Superior temporal gyrus (tissue), 1 donor: Measurements from ENCODE around the gene SKP1.
"Not testable (repeated sequence)": the region's sequence is repeated elsewhere in the genome, so short reads cannot be mapped to it uniquely, and the experiment has no call there.

Experiments used
- DNase-seq: peaks from one replicate; pipeline ENCODE4 v3.0.0-alpha.2; 2016; ENCODE audit errors: extremely low spot score

The SKP1 gene

DNA sequence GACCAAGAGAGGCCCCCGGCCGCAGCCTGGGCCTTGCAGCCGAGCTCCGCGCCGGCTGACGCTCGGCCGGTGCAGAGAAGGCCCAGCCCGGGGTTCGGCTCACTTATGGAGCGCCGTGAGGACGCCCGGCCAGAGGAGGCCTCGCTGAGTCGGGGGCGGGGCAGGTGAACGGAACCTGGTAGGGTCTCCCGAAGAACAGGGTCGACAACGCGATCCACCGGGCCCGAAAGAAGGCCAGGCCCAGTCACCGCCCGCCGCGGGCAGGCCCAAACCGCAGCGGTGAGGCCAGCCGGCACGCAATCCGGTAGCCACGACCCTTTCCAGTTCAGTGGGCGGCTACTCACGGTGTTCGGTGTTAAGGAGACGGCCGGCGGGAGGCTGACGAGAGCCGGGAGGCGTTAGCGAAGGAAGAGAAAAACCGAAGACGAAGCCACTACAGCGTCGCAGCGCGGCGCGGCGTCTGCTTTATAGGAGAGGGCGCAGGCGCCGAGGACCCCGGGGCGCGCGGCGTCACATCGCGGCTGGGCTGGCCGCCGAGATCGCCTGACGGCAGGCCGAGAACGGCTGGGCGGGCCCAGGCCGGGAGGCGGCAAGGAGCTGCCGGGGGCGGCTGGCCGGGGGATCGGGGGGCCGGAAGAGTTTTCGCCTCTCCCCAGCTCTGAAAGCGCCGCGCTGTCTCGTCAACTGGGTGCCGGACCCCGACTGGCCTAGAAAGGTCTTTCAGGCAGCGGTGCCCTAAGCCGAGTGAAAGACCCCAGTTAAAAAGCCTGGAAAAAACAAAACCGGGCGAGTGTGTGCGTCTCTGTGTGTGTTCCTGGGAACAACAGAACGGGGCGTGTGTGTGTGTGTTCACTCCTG, at the start of gene SKP1:
Gene SKP1 (minus strand): TSS at position 440 of the 858 bp plus-strand sequence. CDS start 2,928 bp downstream, outside the sequence.
- peak; percentile 84 for DNase-seq

- DNase-seq = peak; percentile 98
Observed at GRCh38 chr5:134225780-134226440, 49.2 kb upstream of the SKP1 start, which contains the start of gene PPP2CA. Gene PPP2CA (minus strand): TSS chr5:134226073. CDS start chr5:134225861, 212 bp downstream.

DNA sequence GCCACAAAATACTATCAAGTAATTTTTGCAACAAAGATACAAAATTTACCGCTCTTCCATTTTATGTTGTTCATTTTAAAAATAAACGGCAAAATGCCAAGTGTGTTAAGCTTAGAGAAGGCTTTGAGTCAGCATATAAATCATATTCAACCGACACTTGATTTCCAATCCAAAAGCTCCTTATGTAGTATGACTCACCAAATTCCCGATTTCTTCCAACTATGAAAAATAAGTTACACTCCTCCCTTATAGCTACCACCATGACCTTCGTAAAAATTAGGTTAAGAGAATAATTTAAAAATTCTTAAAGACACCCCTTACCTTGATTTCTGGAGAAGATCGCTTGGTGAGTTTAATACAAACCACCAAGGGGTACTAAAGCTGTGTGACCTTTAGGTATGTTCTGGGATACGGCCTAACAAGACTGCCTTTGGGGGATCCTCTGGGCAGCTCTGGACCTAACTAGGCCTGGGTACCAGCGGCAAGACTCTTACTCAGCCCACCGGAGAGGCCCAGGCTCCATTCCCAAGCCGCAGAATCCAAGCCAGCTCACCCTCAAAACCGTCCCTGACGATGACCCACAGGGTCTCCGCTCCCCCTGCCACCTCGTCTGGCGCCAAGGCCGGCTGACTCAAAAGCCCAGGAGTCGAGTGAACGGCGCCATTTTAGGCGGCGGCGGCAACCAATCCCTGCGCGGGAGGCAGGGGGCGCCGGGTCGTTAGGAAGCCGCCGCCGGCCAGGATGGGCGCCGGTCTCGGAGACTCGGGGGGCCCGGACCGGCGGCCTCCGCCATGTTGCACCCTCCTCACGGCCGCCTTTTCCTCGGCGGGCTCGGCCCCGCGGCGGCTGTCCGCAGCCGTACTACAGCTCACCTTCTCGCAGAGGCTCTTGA, 48.4 kb upstream of the SKP1 start:
- peak; percentile 58 for DNase-seq

DNA sequence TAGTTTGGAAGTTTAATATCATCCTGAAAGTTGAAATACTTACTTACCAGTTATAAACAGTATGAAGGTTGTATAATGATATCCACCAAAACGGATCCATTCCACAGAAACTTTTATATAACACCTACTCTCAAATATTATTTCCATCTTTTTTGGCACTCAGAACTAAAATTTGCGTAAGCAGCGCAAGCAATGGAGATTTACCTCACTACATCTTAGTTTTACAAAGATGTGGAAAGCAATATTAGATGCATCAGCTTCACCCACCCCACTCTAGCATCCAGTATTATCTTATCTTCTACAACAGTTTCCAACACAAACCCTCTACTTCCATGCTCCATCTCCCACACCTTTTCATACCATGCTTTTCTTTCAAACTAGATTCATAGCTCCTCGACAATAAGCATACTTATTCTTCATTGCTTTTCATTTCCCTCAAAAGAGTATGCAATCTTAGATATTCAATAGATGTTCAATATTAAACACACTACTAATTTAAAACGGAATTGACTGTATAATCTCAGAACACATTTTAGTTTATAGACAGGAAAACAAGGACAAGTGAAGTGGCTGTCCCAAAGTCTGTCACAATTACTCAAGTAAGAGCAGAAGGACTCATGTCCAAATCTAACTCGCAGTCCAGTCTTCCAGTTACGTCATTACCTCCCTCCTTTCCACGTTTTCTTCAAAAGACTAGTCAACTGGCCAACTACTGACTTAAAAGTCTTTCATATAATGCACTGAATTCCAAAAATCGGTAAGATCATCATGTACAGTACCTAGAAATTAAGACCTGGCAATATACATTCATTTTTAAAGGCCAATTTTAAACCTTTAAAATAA, 46.9 kb upstream of the SKP1 start:
- DNase-seq = peak; percentile 37

- DNase-seq = not testable (repeated sequence)
Observed at GRCh38 chr5:134221690-134222089, 44.9 kb upstream of the SKP1 start.

GRCh38 chr5:134215757-134216156, 39.0 kb upstream of the SKP1 start:
- no peak for DNase-seq

DNA sequence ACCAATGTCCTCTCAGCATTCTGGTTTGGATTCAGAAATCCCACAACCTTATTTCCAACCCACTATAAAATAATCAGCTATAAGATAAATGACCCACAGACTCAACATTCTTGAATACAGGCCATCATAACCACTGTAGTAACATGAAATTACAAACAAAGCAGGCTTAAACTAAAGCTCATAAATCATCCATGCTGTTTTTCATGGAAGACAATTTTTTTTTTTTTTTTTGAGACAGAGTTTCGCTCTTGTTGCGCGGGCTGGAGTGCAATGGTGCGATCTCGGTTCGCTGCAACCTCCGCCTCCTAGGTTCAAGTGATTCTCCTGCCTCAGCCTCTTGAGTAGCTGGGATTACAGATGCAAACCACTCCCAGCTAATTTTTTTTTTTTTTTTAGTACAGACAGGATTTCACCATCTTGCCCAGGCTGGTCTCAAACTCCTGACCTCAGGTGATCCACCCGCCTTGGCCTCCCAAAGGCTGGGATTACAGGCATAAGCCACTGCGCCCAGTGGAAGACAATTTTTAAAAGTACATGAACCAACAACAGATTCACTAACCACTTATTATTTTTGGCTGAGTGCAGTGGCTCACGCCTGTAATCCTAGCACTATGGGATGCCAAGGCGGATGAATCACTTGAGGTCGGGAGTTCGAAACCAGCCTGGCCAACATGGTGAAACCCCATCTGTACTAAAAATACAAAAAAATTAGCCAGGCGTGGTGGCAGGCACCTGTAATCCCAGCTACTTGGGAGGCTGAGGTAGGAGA, 34.7 kb upstream of the SKP1 start:
- DNase-seq = not testable (repeated sequence)

DNA sequence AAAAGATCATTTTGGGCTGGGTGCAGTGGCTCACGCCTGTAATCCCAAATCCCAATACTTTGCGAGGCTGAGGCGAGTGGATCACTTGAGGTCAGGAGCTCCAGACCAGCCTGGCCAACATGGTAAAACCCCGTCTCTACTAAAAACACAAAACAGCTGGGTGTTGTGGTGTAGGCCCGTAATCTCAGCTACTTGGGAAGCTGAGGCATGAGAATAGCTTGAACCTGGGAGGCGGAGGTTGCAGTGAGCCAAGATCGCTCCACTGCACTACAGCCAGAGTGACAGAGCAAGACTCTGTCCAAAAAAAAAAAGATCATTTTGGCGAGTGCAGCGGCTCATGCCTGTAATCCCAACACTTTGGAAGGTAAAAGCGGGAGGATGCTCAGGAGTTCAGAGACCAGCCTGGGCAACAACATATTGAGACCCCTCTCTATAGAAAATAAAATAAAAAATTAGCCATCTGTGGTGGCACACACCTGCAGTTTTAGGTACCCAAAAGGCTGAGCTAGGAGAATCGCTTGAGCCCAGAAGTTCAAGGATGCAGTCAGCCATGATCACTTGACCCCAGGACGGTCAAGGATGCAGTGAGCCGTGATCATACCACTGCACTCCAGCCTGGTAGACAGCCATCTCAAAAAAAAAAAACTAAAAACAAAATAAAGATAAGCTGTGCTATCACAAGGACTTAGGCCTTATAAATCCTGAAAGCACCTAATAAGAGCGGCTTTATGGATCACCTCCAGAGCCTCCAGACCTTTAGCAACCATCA, 32.9 kb upstream of the SKP1 start:
- no peak for DNase-seq

DNA sequence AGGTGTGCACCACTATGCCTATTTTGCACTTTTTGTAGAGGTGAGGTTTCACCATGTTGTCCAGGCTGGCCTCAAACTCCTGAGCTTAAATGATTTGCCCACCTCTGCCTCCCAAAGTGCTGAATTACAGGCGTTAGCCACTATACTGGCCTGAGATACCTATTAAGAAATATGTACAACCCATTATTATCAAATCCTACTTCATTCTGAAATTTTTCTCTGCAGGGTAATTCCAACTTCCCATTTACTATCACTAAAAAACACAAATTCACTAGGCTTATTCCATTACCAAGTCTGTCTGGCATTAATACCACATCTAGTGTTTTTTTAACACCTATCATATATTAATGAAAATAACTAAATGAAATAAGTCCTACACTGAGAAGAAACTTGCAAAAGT, 30.9 kb upstream of the SKP1 start:
- DNase-seq = no peak

GRCh38 chr5:134206627-134207160, 29.9 kb upstream of the SKP1 start:
- DNase-seq = no peak

- no peak for DNase-seq
Observed at GRCh38 chr5:134204575-134204974, 27.8 kb upstream of the SKP1 start.

DNA sequence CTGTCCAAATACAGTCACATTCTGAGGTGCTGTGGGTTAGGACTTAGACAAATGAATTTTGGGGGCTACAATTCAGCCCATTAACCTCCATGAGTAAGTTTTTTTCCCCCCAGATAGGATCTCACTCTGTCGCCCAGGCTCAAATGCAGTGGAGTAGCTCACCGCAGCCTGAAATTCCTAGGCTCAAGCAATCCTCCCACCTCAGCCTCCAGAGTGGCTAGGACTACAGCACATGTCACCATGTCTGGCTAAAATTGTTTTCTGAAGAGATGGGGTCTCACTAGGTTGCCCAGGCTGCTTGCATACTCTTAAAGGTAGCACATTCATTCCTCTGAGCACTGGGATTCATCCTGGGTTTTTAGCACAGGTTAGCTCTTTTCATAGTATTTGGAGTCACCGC, 26.9 kb upstream of the SKP1 start:
- no peak for DNase-seq

DNA sequence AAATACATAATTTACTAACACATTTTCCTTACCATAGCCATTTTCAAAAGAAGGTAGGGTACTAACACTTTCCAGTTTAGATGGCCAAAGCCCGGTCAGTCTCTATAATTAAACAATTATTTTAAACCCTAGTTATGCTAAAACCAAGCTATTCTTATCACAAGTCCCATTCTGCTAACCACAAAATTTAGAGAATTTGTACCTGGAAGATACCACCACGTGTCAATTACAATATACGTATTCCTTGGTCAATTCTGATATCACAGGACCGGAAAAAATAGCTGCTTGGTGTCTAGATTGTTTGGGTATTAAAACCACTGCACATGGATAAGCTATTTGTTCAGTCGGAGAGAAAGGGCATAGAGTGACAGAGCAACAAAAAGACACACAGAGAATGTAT, 18.9 kb upstream of the SKP1 start:
- DNase-seq = no peak

DNA sequence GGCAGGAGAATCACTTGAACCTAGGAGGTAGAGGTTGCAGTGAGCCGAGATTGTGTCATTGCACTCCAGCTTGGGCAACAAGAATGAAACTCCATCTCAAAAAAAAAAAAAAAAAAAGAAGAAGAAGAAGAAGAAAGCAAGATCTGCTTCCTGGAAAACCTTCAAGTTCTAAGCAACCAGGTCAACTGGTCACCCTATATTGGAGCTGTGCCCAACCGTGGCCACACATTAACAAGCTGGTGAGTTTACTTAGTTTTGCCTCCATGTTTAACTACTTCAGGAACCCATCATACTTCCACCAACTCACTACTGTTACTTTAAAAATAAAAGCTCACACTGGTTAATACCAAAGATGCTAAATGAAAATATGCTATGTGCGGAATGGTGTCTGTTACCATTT, 12.3 kb upstream of the SKP1 start:
- no peak for DNase-seq

DNA sequence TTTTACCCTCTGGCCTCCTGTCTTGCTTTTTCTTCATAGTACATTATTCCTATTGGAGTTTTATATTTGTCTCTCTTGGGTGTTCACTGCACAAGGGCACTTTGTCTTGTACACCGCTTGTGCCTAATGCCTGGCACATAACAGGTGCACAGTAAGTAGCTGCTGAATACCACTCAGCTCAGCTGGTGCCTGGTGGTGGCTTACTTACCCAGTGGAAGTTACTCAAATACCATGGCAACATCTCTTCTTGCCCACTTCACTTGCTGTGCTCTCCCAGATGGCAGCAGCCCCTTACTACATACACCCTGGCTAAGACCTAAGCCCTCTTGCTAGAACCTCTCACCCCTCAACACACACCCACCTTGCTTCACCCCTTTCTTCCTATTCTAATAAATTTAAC, 11.3 kb upstream of the SKP1 start:
- DNase-seq = no peak

DNA sequence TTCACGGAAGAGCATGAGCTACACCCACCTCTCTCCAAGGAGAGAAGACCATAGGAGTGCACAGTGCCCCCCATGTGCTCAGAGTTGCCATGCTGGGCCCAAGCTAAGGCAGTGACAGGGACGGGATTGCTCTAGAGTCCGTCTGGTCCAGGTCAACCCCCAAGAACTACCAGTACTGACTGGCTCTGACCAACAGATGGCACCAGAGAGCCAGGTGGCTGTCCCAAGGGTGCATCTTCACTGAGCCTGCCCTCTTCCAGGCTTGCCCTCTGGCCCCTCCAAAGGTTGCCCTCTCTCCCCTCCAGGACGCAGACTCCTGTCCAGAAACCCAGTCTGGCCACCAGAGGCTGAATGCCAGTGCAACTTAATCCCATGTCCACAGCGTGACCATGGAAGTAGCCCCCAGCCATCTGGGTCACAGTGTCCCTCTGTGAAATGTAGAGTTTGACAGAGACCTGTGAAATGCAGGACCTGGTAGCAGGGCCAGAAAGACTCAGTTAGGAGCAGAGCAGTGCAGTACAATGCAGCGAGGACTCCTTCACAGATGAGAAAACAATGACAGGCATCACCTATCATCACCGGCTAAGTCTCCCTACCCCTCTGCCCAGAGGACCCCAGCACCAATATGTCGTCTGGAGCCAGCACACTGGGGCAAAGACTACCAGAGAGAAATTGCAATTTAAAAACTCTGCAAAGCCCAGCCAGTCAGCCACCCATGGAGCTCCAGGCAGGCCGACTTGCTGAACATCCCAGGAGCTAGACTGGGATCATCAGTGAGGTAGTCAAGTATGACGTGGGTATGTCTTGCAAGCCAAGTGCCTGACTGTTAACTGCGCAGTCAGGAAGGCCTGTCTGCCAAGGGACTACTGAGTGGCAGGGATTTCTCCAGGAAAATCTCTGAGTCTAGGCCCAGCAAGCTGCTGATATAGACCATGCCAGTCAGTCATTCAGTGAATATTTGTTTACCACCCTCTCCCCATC, 7.7 kb upstream of the SKP1 start:
- peak; percentile 81 for DNase-seq

- DNase-seq = no peak
Observed at GRCh38 chr5:134183481-134183880, 6.7 kb upstream of the SKP1 start.

DNA sequence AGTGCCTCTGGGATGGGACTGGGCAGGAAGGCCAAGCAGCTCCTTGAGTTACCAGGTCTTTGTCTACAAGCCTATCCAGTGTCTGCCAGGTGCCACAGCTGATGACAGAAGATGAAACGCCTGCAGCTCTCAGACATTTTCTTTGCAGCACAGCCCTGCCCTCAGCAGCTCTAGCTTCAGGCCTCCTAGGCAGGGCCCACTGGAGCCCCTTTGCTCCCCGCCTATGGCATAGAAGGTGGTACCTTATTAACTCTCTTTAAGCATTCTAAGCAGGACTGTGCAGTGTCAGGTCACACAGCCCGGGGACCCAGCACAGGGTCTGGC, 1.3 kb upstream of the SKP1 start:
- DNase-seq = no peak
